ENCODE data around the gene GPR75.

Gene GPR75

GRCh38 chr2:53859206-53860181, at the start of gene GPR75:
Gene GPR75, minus strand, starts transcription at chr2:53859967. Its CDS starts 5,211 bp downstream, at chr2:53854756.
- DNase-seq: no peak

DNA sequence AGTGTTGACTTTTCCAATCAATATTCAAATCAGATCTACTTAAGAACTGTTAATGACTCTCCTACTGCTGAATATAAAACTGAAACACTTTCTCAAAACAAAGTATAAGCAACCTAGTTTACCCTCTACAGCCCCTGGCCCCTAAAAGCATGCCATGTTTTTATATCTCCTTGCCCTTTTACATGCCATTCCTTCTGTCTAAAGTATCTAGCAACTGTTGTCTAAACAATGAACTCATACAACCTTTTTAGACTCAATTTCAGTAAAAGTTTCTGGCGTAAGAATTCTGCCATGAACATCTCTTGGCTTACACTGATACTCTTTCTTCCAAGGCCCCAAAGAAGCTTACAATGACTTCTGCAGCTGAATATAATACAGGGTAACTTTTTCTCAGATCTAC, 47.8 kb upstream of the GPR75 start:
- DNase-seq: no peak

DNA sequence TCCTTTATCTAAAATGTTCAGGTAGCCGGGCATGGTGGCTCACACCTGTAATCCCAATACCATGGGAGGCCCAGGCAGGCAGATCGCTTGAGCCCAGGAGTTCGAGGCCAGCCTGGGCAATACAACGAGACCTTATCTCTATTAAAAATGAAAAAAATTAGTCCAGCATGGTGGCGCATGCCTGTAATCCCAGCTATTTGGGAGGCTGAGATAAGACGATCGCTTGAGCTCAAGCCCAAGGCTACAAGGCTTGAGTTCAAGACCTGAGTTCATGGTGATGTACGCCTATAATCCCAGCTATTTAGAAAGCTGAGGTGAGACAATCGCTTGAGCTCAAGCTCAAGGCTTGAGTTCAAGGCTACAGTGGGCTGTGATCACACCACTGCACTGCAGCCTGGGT, 45.6 kb upstream of the GPR75 start:
- no peak for DNase-seq

- DNase-seq: no peak
These were observed 43.2 kb upstream of the GPR75 start for GRCh38 chr2:53903011-53903410.

DNA sequence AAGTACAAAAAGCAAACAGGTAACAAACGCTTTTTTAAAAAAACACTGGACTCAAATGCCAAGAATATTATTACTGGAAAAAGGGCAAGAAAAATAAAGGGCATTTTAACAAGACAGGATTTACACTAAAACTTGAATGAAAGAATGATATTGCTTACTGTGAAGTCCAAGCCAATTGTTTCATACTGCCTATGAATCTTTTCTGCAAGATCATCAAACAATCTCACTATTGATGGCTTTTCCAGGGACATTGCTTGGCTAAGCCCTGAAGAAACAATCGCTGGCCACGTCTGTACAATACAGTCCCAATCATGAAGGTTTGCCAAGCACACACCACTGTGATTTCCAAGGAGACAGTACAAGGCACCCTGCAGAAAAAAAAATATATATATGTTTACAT, 41.4 kb upstream of the GPR75 start:
- no peak for DNase-seq

DNA sequence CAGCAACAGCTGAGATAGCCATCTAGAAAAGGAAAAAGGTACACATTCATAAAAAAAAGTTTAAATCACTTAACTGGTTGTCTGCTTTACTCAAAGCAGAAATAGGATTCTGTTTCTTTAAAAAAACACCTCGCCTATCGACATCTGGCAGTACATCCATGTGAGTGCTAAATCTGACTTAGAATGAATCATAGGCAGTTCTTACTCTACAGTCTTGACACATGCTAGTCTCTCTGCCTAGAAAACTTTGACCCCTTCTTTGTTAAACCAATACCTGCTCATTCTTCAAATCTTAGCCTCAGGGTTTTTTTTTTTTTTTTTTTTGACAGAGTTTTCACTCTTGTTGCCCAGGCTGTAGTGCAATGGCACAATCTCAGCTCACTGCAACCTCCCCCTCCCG, 37.1 kb upstream of the GPR75 start:
- no peak for DNase-seq

DNA sequence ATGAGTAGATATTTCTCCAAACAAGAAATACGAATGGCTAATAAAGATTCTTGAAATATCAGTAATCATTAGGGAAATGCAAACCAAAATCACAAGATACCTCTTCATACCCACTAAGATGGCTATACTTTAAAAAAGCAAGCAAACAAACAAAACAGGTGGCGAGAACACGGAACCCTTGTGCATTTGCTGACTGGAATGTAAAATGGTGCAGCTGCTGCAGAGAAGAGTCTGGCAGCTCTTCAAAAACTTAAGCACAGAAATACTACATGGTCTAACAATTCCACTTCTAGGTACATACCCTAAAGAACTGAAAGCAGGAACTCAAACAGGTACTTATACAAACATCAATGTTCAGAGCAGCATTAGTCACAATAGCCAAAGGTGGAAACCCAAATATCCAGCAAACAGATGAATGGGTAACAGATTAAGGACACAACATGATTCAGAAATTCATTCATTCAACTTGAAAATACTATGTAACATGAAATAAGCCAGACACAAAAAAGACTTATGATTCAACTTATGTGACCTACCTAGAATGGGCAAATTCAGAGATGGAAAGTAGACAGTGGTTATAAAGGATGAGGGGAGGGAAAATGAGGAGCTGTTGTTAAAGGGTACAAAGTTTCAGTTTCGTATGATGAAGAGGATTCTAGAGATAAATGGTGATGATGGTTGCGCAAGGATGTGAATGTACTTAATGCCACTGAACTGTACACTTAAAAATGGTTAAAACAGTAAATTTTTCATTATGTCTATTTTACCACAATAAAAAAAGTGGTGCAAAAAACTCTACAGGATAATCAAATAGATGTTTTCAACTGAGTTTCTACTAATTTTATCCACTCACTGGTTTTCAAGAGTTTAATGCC, 26.9 kb upstream of the GPR75 start:
- no peak for DNase-seq

DNA sequence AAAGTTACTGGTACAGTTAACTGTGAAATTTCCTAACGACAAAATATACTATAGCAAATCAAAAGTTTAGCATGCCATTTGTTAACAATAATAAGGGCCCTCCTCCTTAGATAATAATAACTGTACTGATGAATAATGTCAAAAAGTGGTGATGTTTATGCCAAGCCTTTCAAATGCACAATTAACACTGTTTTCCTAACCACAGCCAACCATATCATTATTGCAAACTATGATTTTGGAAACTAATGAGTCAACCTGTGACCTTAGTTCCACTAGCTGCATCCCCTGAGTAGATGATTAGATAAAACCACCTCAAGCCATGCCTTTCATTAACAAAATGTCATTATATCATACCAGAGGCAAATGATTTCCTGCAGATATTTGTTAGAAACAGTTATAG, 25.1 kb upstream of the GPR75 start:
- no peak for DNase-seq

DNA sequence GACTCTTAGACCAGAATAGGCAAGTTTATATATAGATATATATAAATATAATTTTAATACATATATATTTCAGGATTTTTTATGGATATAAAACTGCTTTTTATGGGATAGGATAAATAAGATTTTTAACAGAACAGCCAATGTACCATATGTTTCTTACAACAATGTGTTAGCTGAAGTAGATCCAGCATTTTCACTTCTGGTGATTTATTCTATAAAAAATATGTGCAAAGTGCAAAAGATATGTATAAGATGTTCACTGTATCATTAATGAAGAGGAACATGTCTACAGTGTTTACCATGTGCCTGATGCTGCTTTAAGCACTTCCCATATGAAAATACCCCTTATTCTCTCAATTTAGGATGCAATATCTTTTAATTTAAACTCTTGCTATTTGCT, 22.2 kb upstream of the GPR75 start:
- no peak for DNase-seq

GRCh38 chr2:53881360-53881759, 21.6 kb upstream of the GPR75 start:
- no peak for DNase-seq

GRCh38 chr2:53880756-53881155, 21.0 kb upstream of the GPR75 start:
- no peak for DNase-seq

DNA sequence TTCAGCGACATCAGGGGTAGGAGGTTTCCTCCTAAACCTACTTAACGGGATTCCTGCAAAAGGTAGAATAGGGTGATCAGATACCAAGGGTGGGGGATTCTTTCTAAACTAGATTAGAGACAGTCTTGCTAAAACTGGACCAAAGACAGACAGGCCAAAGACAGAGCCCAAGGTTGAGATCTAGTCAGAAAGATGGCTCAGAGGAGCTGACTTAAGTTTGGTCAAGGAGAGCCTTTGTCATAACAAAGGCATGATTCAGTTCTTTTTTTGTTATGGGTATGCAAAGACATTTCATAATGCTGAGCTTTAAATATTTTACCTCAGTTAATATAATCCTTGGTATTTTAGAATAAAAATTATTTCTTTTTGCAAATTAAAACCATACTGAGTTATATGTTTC, 17.8 kb upstream of the GPR75 start:
- no peak for DNase-seq

GRCh38 chr2:53877112-53877511, 17.3 kb upstream of the GPR75 start:
- DNase-seq: no peak

DNA sequence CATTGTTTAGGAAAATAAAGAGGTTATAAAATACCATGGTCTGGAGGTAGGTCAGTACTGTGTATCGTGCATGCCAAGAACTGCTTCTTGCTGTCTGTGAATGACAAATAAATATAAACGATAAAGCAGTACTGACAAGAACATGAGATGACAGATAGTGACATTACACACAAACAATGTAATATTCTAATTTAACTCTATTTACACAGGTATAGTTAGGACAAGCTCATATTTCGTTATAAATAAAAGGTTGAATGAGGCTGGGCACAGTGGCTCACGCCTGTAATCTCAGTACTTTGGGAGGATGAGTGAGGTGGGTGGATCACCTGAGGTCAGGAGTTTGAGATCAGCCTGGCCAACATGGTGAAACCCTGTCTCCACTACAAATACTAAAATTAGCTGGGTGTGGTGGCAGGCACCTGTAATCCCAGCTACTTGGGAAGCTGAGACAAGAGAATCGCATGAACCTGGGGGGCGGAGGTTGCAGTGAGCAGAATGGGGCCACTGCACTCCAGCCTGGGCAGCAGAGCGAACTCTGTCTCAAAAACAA, 14.7 kb upstream of the GPR75 start:
- no peak for DNase-seq

- DNase-seq: no peak
These were observed 8.0 kb upstream of the GPR75 start for GRCh38 chr2:53867773-53868172.

- no peak for DNase-seq
These were observed 7.4 kb upstream of the GPR75 start for GRCh38 chr2:53867169-53867568.

- no peak for DNase-seq
These were observed 6.2 kb upstream of the GPR75 start for GRCh38 chr2:53865962-53866361.

- DNase-seq: no peak
These were observed 5.5 kb upstream of the GPR75 start for GRCh38 chr2:53865264-53865663.

DNA sequence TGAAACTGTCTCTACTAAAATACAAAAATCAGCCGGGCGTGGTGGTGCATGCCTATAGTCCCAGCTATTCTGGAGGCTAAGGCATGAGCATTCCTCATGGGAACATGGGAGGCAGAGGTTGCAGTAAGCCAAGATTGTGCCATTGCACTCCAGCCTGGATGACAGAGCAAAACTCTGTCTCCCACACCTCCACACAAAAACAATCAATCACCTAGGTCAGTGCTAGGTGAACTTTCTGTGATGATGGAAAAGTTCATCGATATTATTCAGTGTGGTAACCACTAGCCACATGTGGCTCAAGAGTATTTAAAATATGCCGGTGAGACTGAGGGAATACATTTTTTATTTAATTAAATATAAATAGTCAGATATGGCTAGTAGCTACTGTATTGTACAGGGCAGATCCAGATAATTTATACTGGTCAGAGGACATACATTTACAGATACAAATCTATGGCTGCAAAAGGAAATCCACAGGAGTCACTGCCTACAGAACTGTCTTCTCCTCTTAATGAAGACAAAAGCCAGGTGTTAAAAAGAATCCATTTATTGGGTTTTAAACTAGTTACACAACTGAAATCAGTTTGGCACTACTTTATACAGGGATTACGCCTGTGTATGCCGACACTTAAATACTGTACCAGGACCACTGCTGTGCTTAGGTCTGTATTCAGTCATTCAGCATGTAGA, 3.9 kb upstream of the GPR75 start:
- no peak for DNase-seq

GRCh38 chr2:53861824-53862223, 2.1 kb upstream of the GPR75 start:
- DNase-seq: no peak

DNA sequence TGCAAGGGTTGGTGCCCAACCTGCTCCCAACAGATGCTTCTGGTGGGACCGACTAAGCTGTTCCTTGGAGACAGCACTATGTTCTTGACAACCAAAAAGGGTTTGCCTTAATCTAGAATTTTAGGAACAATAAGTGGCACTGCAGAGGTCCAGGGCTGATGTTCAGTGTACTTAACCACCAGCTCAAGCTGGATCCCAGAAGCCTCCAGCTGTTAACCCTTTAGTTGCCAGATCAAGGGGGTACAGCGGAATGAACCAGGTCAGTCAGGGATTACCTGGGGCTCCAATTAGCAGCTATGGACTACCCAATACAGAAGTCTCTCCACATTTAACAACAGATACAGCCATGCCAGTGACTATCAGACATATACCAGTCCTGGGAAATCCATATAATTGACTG, 3.5 kb downstream of the GPR75 start:
- no peak for DNase-seq

- no peak for DNase-seq
These were observed 5.1 kb downstream of the GPR75 start for GRCh38 chr2:53854678-53855077.

DNA sequence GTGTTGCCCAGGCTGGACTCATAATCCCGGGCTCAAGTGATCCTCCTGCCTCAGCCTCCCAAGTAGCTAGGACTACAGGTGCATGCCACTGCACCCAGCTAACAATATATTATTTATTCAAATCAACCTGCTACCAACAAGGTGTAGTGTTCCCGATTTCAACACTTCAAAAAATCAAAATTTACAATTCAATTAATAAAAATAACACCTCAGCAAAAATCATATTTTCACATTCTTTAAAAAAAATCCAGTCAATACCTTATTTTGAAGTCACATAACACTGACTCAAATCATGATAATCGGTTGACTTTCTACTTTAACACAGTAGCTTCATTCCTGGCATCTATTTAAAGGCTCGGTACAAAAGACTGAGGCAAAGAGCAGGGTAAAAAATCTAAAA, 7.2 kb downstream of the GPR75 start:
- DNase-seq: no peak

All from NCI-H510A (cell line).